HG03066 (cell line): ENCODE results near the gene CYS1.

Experiments
- ATAC-seq: cut with Tn5 transposase; IDR thresholded peaks from one replicate; pipeline ENCODE4 v1.9.1; 2021; ENCODE audit warnings: low read depth; ENCODE audit not compliant: unreplicated experiment

The CYS1 gene

GRCh38 chr2:10073706-10074105 lies 6.5 kb downstream of the CYS1 start:
- ATAC-seq = no peak

- ATAC-seq = peak; percentile 83
Observed at GRCh38 chr2:10072656-10073480, 7.3 kb downstream of the CYS1 start.

- ATAC-seq = no peak
Observed at GRCh38 chr2:10071595-10071994, 8.6 kb downstream of the CYS1 start.

GRCh38 chr2:10071176-10071575 lies 9.0 kb downstream of the CYS1 start:
- no peak for ATAC-seq

GRCh38 chr2:10067881-10068280 lies 12.3 kb downstream of the CYS1 start:
- no peak for ATAC-seq

GRCh38 chr2:10067330-10067729 lies 12.9 kb downstream of the CYS1 start:
- no peak for ATAC-seq

GRCh38 chr2:10065773-10066055 lies 14.5 kb downstream of the CYS1 start:
- no peak for ATAC-seq

- ATAC-seq = no peak
Observed at GRCh38 chr2:10064932-10065772, 15.1 kb downstream of the CYS1 start.

- ATAC-seq = no peak
Observed at GRCh38 chr2:10063566-10063965, 16.6 kb downstream of the CYS1 start.

- no peak for ATAC-seq
Observed at GRCh38 chr2:10062931-10063365, 17.3 kb downstream of the CYS1 start.

- no peak for ATAC-seq
Observed at GRCh38 chr2:10061221-10061925, 18.8 kb downstream of the CYS1 start.

GRCh38 chr2:10059552-10060335 lies 20.5 kb downstream of the CYS1 start:
- ATAC-seq = no peak

GRCh38 chr2:10059016-10059351 lies 21.2 kb downstream of the CYS1 start:
- ATAC-seq = no peak

GRCh38 chr2:10058251-10059015 lies 21.8 kb downstream of the CYS1 start:
- no peak for ATAC-seq

GRCh38 chr2:10057231-10058107 lies 22.7 kb downstream of the CYS1 start:
- ATAC-seq = no peak

- ATAC-seq = no peak
Observed at GRCh38 chr2:10056439-10056838, 23.8 kb downstream of the CYS1 start.

- ATAC-seq = no peak
Observed at GRCh38 chr2:10054976-10055375, 25.2 kb downstream of the CYS1 start.

GRCh38 chr2:10054424-10054823 lies 25.8 kb downstream of the CYS1 start:
- ATAC-seq = no peak

GRCh38 chr2:10053351-10053750 lies 26.9 kb downstream of the CYS1 start:
- ATAC-seq = no peak
